Kidney capillary endothelial cell (primary cell): ENCODE measurements around the gene B3GLCT.
"Not testable (repeated sequence)": the region's sequence is repeated elsewhere in the genome, so short reads cannot be mapped to it uniquely, and the experiment has no call there.

Experiments used
- DNase-seq: peaks from one replicate; pipeline ENCODE4 v3.0.0-alpha.2; 2018; ENCODE audit warnings: low spot score

Gene B3GLCT

DNA sequence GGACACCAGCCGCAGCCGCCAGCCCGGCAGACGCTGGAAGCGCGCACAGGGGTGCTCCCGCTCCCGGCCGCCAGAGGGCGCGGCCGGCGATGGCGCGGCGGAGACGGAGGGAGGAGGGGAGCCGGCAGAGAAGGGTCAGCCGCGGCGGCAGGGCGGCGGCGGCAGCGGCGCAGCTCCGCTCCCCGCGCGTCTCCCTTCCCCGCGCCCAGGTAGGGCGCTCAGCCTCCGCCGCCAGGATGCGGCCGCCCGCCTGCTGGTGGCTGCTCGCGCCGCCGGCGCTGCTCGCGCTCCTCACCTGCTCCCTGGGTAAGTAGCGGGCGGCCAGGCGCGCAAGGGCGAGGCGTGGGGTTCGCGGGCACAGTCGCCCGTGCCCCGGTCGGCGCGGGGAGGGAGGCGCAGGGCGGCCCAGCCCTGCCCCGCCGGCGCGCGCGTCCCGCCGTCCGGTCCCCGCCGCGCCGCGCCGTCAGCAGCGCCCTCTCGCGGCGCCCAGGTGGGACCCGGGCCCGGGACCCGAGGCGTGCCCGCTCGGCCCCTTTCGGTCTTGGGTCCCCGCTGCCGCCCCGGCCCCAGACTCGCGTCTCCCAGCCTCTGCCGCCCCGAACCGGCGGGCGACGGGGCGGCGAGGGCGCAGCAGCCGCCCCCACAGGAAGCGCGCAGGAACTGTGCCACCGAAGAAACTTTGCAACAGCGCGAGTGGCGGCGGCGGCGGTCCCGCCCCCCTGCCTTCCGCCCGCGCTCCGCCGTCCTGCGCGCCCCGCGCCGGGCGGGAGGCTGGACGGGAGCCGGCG is at the start of gene B3GLCT:
TSS of gene B3GLCT (plus strand) at position 127 of the 788 bp plus-strand sequence. CDS start at position 237, 110 bp downstream.
- peak; percentile 71 for DNase-seq

DNA sequence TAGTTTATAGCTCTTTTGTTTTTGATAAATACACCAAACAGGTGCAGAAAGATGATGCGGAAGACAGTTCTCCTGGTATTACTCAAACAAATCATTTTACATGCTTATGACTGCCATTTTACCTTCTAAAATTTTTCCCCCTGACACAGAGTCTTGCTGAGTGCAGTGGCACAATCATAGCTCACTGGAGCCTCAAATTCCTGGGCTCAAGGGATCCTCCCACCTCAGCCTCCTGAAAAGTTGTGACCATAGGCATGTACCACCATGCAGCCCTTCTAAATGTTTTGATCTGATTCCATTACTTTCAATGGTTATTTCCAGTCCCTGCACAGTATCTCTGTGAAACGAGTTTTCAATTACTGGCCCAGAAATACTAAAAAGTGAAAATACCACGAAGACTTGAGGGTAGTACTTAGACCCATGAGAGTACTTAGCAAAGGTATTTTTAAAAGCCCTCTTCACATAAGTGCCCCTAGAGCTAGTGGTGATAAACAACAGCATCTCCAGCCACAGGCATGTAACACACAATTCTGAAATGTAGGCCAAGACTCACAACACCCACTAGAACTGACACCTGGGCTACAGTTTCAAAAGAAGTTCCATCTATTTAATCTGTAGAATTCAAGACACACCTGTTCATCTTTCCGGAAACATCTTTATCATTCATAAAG is 49.3 kb upstream of the B3GLCT start:
- no peak for DNase-seq

DNA sequence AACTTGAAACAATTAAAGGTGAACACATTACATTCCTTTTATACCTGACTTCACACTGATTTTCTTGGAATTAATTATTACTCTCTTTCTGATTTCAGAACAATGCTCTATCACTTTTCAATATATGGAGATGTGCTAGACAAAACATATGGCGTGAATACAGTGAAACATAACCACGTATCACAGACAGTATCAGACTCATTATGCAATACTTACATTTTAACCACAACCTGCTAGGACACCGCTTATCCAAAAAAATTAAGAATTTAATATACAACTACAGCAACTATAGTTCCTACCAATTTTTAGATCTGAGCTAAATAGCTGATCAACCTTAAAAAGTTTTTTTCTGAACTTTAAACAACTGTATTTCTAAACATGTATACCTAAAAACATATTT is 47.9 kb upstream of the B3GLCT start:
- no peak for DNase-seq

DNA sequence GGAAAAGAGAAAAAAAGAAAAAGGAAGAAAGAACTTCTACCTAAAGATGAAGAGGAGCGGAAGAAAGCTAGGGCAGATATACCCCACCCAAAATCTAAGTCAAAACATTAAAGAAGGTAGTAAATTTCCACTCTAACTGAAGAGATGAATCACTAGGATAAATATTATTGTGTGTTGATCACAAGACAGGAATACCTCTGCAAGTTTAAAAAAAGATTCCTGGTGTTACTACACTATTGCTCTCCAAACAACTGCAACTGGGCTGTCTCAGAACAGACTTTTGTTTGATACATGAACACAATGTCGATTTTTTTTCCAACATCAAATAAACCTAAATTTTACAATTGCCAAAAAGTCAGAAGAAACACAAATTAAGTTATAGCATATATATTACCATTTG is 44.8 kb upstream of the B3GLCT start:
- DNase-seq: no peak

DNA sequence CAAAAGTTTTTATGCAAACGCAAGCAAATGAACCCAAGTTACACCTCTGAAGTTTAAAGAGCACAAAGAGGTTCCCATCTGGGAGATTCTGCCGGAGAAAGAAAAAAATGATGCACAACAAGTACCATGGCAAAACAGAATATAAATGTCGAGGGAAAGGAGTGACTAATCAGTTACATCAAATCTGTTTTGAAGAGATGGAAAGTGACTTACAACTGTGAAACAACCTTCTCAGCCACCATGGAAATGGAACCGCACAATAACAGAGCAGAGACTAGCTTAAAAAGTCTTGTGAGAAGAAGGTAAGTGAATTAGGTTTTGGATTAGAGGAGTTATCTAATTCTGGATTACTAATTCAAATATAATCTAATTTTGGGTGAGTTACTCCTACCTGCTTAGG is 40.5 kb upstream of the B3GLCT start:
- no peak for DNase-seq

DNA sequence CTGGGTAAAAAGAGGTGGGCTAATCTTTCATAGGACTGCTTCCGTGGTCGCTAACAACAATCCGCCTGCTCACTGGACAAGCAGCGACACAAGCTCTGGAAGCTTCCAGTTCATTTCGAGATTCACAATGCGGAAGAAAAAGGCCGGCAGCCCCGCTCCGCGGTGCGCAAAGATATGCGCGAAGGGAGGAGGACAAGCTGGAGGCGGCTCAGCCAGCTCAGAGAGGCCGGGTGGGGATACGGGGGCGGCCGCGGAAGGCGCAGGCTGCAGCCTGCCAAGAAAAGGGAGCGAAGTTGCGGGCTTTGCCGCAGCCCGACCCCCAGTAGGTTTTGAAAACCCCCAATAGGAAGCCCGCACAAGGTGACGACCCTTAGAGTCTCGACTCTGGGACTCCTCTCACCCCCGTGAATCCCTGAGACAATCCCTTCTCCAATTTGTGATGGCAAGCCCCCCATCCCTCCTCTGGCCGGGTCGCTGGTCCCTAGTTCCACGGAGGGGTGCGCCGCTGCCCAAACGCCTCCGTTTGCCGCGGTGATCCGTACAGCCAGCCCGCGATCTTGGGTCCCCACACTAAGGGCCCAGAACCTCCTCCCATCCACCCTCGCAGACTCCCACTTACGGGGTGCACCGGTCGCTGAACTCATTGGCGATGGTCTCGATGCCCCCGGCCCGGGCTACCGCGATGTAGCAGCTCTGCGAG is 38.8 kb upstream of the B3GLCT start:
- DNase-seq: peak; percentile 56

DNA sequence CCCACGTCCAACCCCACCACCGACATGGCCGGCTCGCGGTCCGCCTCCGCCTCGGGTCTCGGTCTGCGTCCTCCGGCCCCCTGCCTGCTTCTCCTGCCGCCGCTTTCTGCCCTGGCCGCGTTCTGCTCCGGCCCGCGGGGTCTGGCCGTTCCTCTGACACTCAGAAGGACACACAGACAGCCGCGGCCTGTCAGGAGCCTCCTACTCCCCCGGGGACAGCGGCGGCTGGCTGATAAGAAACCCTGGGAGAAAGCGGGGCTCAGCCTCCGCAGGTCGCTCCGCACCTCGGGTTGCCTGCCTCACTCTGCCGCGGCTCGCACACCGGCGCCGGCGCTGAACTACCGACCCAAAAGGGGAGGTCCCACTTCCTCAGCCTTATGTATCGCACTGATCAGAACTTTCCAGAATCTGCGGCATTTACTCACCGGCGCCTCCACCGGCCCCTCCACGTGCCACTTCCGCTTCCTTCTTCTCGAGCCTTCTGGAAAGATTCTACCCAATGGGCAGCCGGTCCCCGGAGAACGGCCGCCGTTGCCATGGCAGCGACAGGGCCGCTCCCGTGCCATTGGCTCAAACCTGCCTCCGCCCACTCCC is 38.1 kb upstream of the B3GLCT start, which contains the start of gene HSPH1:
TSS of gene HSPH1 (minus strand) at position 348 of the 594 bp plus-strand sequence. CDS start at position 26, 322 bp downstream.
- peak; percentile 94 for DNase-seq

DNA sequence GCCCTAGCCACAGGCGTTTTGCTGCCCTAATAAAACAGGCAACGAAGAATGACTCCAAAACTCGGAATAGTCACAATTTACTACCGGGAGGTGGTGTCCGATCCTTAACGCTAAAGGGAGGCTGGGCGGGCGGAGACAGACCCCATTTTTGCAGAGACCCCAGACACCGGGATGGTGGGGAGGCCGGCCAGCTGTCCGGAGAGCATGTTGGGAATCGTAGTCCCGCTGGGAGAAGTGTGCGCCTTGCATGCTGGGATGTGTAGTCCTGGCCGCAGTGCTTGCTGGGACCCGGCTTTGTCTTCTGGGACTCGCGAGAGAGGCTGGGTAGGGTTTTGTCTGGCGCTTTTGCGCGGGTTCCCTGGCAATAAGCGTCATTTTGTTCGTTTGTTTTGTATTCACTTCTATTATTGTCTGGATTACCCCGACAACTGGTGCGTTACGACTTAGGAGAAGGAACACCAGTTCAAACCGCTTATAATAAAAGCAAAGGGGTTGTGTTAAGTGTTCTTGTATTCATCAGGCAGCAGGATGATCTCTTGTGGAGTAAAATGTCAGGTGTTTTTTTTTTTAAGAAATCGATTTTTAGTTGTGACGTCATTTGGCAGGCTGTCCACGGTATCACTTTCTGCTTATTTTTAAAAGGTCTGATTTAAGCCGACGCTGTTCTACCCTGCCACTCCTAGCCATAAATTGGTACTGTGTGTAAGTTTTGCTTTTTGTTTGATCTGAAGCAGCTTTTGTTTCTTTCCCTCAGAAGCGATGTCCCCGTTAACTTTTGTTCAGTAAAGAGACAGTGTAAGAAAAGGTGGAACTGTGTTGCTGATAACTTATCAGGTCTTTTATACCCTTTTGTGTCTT is 37.4 kb upstream of the B3GLCT start:
- peak; percentile 98 for DNase-seq

DNA sequence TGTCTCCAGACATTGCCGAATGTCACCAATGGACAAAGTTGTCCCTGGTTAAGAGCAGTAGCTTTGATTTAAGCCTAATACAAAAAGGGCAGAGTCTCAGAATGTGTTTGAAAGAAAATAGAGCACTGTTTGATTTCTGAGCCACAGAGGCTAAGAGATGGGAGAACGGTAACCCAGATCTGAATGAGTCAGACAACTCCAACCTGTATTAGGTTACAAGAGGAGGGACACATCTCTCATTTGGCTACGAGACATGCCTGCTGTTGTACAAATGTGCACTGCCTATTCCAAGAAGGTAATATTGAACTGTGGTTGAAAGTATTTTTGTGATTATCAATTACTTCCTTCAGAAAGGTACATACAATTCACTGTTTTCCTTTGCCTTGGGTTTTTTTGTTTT is 33.2 kb upstream of the B3GLCT start:
- DNase-seq: no peak

DNA sequence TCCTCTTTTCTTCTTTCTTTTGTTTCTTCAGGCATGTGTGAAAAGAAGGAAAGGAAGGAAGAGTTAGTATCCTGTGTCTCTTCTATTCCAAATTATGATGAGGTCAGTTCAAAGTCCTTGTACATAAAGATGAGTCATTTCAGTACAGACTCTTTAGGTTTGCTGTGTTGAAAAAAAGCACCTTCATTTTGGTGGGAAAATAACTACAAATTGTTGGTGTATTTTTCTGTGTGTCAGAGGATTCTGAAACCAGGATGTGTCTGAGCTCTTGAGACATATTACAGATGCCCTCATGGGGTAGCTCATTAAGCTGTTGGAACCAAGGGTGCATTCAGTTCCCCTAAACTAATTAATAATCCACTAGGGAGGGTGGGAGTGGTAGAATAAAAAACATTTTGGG is 32.3 kb upstream of the B3GLCT start:
- DNase-seq: no peak

DNA sequence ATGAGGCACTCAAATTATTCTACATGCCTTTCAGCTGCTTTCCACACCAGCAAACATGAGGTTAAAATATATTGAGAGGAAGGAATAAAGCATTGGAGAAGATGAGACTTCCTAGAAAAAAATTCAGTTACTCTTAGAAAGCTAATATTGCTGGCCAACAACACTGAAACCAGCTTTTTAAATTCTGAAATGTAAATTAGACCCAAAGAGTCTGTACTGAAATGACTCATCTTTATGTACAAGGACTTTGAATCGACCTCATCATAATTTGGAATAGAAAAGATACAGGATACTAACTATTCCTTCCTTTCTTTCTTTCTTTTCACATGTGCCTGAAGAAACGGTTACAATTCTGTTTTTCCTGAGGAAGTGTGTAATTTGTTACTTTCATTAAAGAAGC is 31.6 kb upstream of the B3GLCT start:
- no peak for DNase-seq

DNA sequence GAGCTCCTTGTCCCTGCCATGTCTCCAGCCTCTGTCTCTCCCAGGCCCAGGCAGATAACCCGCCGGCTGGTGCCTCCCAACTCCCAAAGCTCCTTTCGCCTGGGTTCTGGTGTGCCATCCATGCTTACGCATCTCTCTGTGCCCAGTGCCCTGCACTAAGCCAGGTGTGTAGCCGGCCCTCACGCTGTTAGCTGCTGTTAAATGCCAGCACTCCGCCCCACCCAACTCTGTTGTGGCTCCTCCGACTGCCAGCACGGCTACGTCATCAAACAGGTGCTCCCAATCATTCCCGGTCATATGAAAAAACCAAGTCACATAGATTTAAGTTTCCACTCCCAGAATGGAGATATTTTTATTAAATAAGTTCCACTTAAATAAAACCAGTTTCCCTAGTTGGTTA is 31.0 kb upstream of the B3GLCT start:
- DNase-seq: no peak

DNA sequence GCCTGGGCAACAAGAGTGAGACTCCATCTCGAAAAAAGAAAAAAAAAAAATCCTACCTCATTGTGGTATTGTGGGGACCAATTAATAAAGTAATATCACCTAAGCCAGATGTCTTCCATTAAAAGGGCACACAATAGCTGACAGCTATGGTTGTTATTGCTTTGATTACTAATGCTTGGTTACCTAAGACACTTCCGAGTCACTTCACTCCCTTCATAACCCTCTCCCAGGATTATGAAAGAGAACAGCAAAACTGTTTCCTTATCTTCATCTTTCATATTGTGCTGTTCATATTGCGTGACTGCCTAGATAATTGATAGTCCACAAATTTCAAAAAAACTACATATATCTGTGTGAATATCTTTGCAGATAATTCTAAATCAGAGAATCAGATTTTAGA is 27.8 kb upstream of the B3GLCT start:
- DNase-seq: no peak

DNA sequence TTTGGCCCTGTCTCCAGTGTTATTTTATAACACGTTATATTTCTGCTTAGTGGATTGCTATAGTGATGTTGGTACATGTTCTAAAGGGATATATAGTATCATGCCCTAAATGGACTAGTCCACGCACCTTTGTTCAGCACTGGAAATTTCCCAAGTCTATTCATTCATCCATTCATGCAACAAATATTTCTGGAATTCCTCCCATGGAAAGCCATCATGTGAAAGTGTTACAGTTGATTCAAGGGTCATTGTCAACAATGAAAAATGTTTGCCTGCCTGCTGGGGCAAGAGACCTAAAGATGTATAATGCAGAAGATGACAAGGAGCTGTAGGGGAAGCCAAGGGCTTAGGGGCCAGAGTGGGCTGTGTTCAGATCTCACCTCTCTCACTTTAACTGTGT is 27.2 kb upstream of the B3GLCT start:
- DNase-seq: no peak

DNA sequence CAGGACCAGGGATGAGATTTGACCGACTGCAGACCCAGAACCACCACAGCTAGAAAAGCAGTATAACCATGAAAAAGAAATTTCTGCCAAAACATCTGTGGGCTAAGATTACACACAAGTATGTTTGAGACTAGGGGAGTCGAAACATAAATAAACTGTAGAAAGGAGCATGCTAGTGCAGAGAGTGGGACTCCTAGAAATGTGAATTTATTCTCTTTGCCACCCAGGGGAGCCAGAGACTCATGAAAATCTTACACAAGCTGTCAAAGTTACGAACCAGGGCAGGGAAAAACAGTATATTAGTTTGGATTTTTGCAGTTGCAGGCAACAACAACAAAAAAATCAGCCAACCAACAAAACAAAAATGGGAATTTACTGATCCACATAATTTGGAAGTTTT is 25.8 kb upstream of the B3GLCT start:
- DNase-seq: no peak

DNA sequence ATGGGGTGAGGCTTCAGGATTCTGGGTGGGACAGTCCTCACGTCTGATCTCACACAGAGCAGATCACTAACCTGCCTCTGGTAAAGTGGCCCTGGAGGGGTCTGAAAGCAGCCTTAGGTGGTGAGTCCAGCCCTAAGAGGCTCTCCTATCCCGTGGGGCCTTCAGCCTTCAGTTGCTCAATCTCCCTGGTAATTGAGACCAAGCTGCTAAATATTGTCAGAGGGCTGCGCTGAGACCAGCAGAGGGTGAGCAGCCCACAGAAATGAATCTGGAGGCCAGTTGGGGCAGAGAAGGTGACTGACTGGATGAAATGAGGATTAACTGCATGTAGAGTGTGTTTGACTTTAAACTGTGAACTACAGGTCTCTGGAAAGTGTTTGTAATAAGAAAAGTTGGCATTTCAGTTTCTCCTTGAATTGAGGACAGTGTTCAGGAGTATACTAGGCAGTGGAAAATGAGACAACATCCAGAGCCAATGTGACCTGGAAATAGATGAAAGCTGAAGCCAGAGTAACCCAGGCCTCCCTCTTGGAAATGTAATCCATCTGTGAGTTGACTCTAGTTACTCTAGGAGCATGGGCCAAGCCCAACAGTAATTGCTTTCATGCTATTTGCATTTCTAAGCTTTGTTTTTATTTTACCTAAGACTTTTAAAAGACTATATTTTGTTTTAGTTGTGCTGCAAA is 23.8 kb upstream of the B3GLCT start:
- no peak for DNase-seq

DNA sequence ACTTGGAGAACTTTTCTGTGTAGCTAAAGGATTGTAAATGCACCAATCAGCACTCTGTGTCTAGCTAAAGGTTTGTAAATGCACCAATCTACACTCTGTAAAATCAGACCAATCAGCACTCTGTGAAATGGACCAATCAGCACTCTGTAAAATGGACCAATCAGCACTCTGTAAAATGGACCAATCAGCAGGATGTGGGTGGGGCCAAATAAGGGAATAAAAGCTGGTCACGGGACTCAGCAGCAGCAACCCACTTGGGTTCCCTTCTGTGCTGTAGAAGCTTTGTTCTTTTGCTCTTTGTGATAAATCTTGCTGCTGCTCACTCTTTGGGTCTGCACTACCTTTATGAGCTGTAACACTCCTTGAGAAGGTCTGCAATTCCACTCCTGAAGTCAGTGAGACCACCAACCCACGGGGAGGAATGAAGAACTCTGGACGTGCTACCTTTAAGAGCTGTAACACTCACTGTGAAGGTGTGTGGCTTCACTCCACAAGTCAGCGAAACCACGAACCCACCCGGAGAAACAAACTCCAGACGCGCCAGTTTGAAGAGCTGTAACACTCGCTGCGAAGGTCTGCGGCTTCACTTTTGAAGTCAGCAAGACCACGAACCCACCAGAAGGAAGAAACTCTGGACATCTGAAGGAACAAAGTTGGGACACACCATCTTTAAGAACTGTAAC is 21.8 kb upstream of the B3GLCT start:
- DNase-seq: not testable (repeated sequence)

DNA sequence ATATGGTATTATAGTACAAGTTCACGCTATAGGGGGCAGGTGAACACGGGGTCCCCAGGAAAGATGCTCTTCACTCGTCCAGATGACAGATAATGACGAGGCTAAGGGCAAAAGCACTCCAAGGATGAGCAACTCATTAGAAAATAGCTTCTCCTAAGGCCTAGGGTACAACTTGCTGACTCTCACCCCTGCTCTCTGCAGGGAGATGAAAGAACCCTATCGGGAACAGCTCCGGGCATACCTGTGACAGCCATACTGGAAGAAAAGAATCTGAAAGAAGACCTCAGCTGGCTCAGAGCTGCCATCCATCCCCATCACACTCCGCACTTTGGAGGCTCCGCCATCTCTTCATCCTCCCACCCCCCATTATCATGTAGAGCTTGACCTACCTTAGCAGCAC is 20.5 kb upstream of the B3GLCT start:
- DNase-seq: no peak

DNA sequence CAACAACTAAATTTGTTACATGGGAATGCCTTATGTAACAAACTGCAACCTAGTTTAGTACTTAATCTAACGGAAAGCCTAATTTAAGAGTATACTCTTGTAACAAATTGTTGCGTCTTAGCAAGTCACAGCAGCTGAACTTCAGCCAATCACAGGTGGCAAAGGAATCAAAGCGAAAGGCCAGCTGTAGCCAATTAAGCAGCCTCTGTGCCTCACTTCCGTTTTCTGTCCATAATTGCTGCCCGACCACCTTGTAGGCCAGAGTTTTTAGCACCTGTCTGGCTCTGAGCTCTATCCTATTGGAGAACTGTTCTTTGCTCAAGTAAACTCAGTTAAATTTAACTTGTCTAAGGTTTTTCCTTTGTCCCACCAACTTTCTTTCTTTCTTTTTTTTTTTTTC is 20.0 kb upstream of the B3GLCT start:
- no peak for DNase-seq

DNA sequence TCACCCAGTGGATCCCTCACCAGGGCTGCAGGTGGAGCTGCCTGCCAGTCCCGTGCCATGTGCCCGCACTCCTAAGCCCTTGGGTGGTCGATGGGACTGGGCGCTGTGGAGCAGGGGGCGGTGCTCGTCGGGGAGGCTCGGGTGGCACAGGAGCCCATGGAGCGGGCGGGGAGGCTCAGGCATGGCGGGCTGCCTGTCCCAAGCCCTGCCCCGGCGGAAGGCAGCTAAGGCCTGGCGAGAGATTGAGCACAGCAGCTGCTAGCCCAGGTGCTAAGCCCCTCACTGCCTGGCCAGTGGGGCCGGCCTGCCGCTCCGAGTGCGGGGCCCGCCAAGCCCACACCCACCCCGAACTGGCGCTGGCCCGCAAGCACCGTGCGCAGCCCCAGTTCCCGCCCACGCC is 16.8 kb upstream of the B3GLCT start:
- no peak for DNase-seq
